ENCODE measurements around the gene ACAD11.

Gene ACAD11

GRCh38 chr3:132598181-132598580 is 61.4 kb downstream of the ACAD11 start:
- Histone ChIP-seq H3K4me3 (ENCODE audit: low read depth, low read length) (no peak overlapping the region), H3K27me3 (ENCODE audit: control insufficient read depth, insufficient read depth, low read length) (no peaks in the 10 kb centered on the region), H3K4me1 (ENCODE audit: control insufficient read depth, insufficient read depth, low read length) (peaks cover 5% of the 10 kb centered on the region; the same call in 1 of the 2 replicates), H3K9ac (ENCODE audit: low read depth, low read length) (no peak overlapping the region), H3K36me3 (ENCODE audit: control insufficient read depth, insufficient read depth, low read length) (0 out of 2 replicates have a peak, but pooled peaks cover 4% of the 10 kb centered on the region), H3K27ac (ENCODE audit: low read depth, low read length) (no peak overlapping the region), H3K9me3 (ENCODE audit: control insufficient read depth, insufficient read depth, low read length) (no peaks in the 10 kb centered on the region)

- no peak overlapping the region for H3K4me3 ChIP-seq (ENCODE audit: low read depth, low read length)
- H3K36me3 ChIP-seq (ENCODE audit: control insufficient read depth, insufficient read depth, low read length), result no peaks in the 10 kb centered on the region
- H3K9ac ChIP-seq (ENCODE audit: low read depth, low read length), result no peak overlapping the region
- H3K27me3 ChIP-seq (ENCODE audit: control insufficient read depth, insufficient read depth, low read length), result no peaks in the 10 kb centered on the region
- H3K9me3 ChIP-seq (ENCODE audit: control insufficient read depth, insufficient read depth, low read length), result no peaks in the 10 kb centered on the region
- peaks cover 5% of the 10 kb centered on the region; the same call in 1 of the 2 replicates for H3K4me1 ChIP-seq (ENCODE audit: control insufficient read depth, insufficient read depth, low read length)
- no peak overlapping the region for H3K27ac ChIP-seq (ENCODE audit: low read depth, low read length)
These were observed 61.9 kb downstream of the ACAD11 start for GRCh38 chr3:132597660-132598059.

GRCh38 chr3:132596816-132597433 is 62.7 kb downstream of the ACAD11 start, which contains the start of gene ACKR4:
Gene ACKR4 (plus strand): TSS chr3:132597270. CDS start chr3:132600398, 3,128 bp downstream.
- Histone ChIP-seq H3K36me3 (ENCODE audit: control insufficient read depth, insufficient read depth, low read length) (no peaks in the 10 kb centered on the region), H3K9me3 (ENCODE audit: control insufficient read depth, insufficient read depth, low read length) (no peaks in the 10 kb centered on the region), H3K27me3 (ENCODE audit: control insufficient read depth, insufficient read depth, low read length) (no peaks in the 10 kb centered on the region), H3K4me1 (ENCODE audit: control insufficient read depth, insufficient read depth, low read length) (peaks cover 5% of the 10 kb centered on the region; the same call in 1 of the 2 replicates), H3K4me3 (ENCODE audit: low read depth, low read length) (no peak within 1 kb of the TSS), H3K9ac (ENCODE audit: low read depth, low read length) (no peak within 1 kb of the TSS), H3K27ac (ENCODE audit: low read depth, low read length) (no peak within 1 kb of the TSS)

- Histone ChIP-seq H3K9ac (ENCODE audit: low read depth, low read length) (no peak overlapping the region), H3K4me1 (ENCODE audit: control insufficient read depth, insufficient read depth, low read length) (peaks cover 5% of the 10 kb centered on the region; the same call in 1 of the 2 replicates), H3K36me3 (ENCODE audit: control insufficient read depth, insufficient read depth, low read length) (no peaks in the 10 kb centered on the region), H3K27ac (ENCODE audit: low read depth, low read length) (no peak overlapping the region), H3K4me3 (ENCODE audit: low read depth, low read length) (no peak overlapping the region), H3K9me3 (ENCODE audit: control insufficient read depth, insufficient read depth, low read length) (no peaks in the 10 kb centered on the region), H3K27me3 (ENCODE audit: control insufficient read depth, insufficient read depth, low read length) (no peaks in the 10 kb centered on the region)
These were observed 63.3 kb downstream of the ACAD11 start for GRCh38 chr3:132596326-132596725.

GRCh38 chr3:132595014-132595413 is 64.6 kb downstream of the ACAD11 start:
- no peak overlapping the region for H3K27ac ChIP-seq (ENCODE audit: low read depth, low read length)
- H3K9ac ChIP-seq (ENCODE audit: low read depth, low read length), result no peak overlapping the region
- peaks cover 5% of the 10 kb centered on the region; the same call in 1 of the 2 replicates for H3K4me1 ChIP-seq (ENCODE audit: control insufficient read depth, insufficient read depth, low read length)
- no peaks in the 10 kb centered on the region for H3K27me3 ChIP-seq (ENCODE audit: control insufficient read depth, insufficient read depth, low read length)
- no peaks in the 10 kb centered on the region for H3K36me3 ChIP-seq (ENCODE audit: control insufficient read depth, insufficient read depth, low read length)
- H3K9me3 ChIP-seq (ENCODE audit: control insufficient read depth, insufficient read depth, low read length), result no peaks in the 10 kb centered on the region
- no peak overlapping the region for H3K4me3 ChIP-seq (ENCODE audit: low read depth, low read length)

GRCh38 chr3:132594498-132594897 is 65.1 kb downstream of the ACAD11 start:
- Histone ChIP-seq H3K4me3 (ENCODE audit: low read depth, low read length) (no peak overlapping the region), H3K27me3 (ENCODE audit: control insufficient read depth, insufficient read depth, low read length) (no peaks in the 10 kb centered on the region), H3K9ac (ENCODE audit: low read depth, low read length) (no peak overlapping the region), H3K4me1 (ENCODE audit: control insufficient read depth, insufficient read depth, low read length) (peaks cover 5% of the 10 kb centered on the region; the same call in 1 of the 2 replicates), H3K36me3 (ENCODE audit: control insufficient read depth, insufficient read depth, low read length) (no peaks in the 10 kb centered on the region), H3K9me3 (ENCODE audit: control insufficient read depth, insufficient read depth, low read length) (no peaks in the 10 kb centered on the region), H3K27ac (ENCODE audit: low read depth, low read length) (no peak overlapping the region)

GRCh38 chr3:132593947-132594323 is 65.7 kb downstream of the ACAD11 start:
- Histone ChIP-seq H3K9ac (ENCODE audit: low read depth, low read length) (no peak overlapping the region), H3K4me3 (ENCODE audit: low read depth, low read length) (no peak overlapping the region), H3K9me3 (ENCODE audit: control insufficient read depth, insufficient read depth, low read length) (no peaks in the 10 kb centered on the region), H3K27ac (ENCODE audit: low read depth, low read length) (no peak overlapping the region), H3K4me1 (ENCODE audit: control insufficient read depth, insufficient read depth, low read length) (peaks cover 5% of the 10 kb centered on the region; the same call in 1 of the 2 replicates), H3K36me3 (ENCODE audit: control insufficient read depth, insufficient read depth, low read length) (no peaks in the 10 kb centered on the region), H3K27me3 (ENCODE audit: control insufficient read depth, insufficient read depth, low read length) (no peaks in the 10 kb centered on the region)

GRCh38 chr3:132593241-132593946 is 66.2 kb downstream of the ACAD11 start:
- Histone ChIP-seq H3K9ac (ENCODE audit: low read depth, low read length) (no peak overlapping the region), H3K36me3 (ENCODE audit: control insufficient read depth, insufficient read depth, low read length) (no peaks in the 10 kb centered on the region), H3K4me1 (ENCODE audit: control insufficient read depth, insufficient read depth, low read length) (peaks cover 5% of the 10 kb centered on the region; the same call in 1 of the 2 replicates), H3K4me3 (ENCODE audit: low read depth, low read length) (no peak overlapping the region), H3K27ac (ENCODE audit: low read depth, low read length) (no peak overlapping the region), H3K27me3 (ENCODE audit: control insufficient read depth, insufficient read depth, low read length) (no peaks in the 10 kb centered on the region), H3K9me3 (ENCODE audit: control insufficient read depth, insufficient read depth, low read length) (no peaks in the 10 kb centered on the region)

GRCh38 chr3:132592216-132592615 is 67.4 kb downstream of the ACAD11 start:
- no peaks in the 10 kb centered on the region for H3K27me3 ChIP-seq (ENCODE audit: control insufficient read depth, insufficient read depth, low read length)
- H3K9ac ChIP-seq (ENCODE audit: low read depth, low read length), result no peak overlapping the region
- H3K27ac ChIP-seq (ENCODE audit: low read depth, low read length), result no peak overlapping the region
- H3K9me3 ChIP-seq (ENCODE audit: control insufficient read depth, insufficient read depth, low read length), result no peaks in the 10 kb centered on the region
- H3K4me3 ChIP-seq (ENCODE audit: low read depth, low read length), result no peak overlapping the region
- no peaks in the 10 kb centered on the region for H3K36me3 ChIP-seq (ENCODE audit: control insufficient read depth, insufficient read depth, low read length)
- H3K4me1 ChIP-seq (ENCODE audit: control insufficient read depth, insufficient read depth, low read length), result peaks cover 5% of the 10 kb centered on the region; the same call in 1 of the 2 replicates

- H3K4me1 ChIP-seq (ENCODE audit: control insufficient read depth, insufficient read depth, low read length), result no peaks in the 10 kb centered on the region
- no peaks in the 10 kb centered on the region for H3K36me3 ChIP-seq (ENCODE audit: control insufficient read depth, insufficient read depth, low read length)
- H3K9me3 ChIP-seq (ENCODE audit: control insufficient read depth, insufficient read depth, low read length), result no peaks in the 10 kb centered on the region
- no peaks in the 10 kb centered on the region for H3K27me3 ChIP-seq (ENCODE audit: control insufficient read depth, insufficient read depth, low read length)
- no peak overlapping the region for H3K9ac ChIP-seq (ENCODE audit: low read depth, low read length)
- no peak overlapping the region for H3K4me3 ChIP-seq (ENCODE audit: low read depth, low read length)
- no peak overlapping the region for H3K27ac ChIP-seq (ENCODE audit: low read depth, low read length)
These were observed 72.2 kb downstream of the ACAD11 start for GRCh38 chr3:132587401-132587800.

GRCh38 chr3:132573797-132574211 is 85.8 kb downstream of the ACAD11 start:
- Histone ChIP-seq H3K4me1 (ENCODE audit: control insufficient read depth, insufficient read depth, low read length) (no peaks in the 10 kb centered on the region), H3K9ac (ENCODE audit: low read depth, low read length) (no peak overlapping the region), H3K4me3 (ENCODE audit: low read depth, low read length) (no peak overlapping the region), H3K27me3 (ENCODE audit: control insufficient read depth, insufficient read depth, low read length) (no peaks in the 10 kb centered on the region), H3K27ac (ENCODE audit: low read depth, low read length) (no peak overlapping the region), H3K9me3 (ENCODE audit: control insufficient read depth, insufficient read depth, low read length) (no peaks in the 10 kb centered on the region), H3K36me3 (ENCODE audit: control insufficient read depth, insufficient read depth, low read length) (peaks cover 14% of the 10 kb centered on the region)
